Loucy (cell line): Measurements from ENCODE around the gene CDK18.

Source experiments
- H2AFZ ChIP-seq: fragments of 200-600 bp; sonication (generic); 2 replicates; pipeline ENCODE4 v1.6.0; 2016; ENCODE audit warnings: antibody characterized with exemption, mild to moderate bottlenecking, low read length, moderate library complexity
- H3F3A ChIP-seq: fragments of 200-600 bp; 2 replicates; pipeline ENCODE4 v1.6.0; 2016; ENCODE audit warnings: antibody characterized with exemption, low read depth, mild to moderate bottlenecking
- H3K27me3 ChIP-seq: fragments of 200-600 bp; sonication (generic); 2 replicates; pipeline ENCODE4 v1.6.1; 2014; ENCODE audit warnings: low read length, mild to moderate bottlenecking; ENCODE audit not compliant: insufficient read depth, poor library complexity, severe bottlenecking
- H3K36me3 ChIP-seq: fragments of 200-600 bp; sonication (generic); 2 replicates; pipeline ENCODE4 v1.6.1; 2016; ENCODE audit warnings: low read length; ENCODE audit not compliant: insufficient read depth
- H3K4me1 ChIP-seq: fragments of 200-600 bp; sonication (generic); 2 replicates; pipeline ENCODE4 v1.5.1; 2014; ENCODE audit warnings: low read length, mild to moderate bottlenecking; ENCODE audit not compliant: insufficient read depth, poor library complexity, severe bottlenecking
- H3K4me2 ChIP-seq: fragments of 200-600 bp; sonication (generic); 2 replicates; pipeline ENCODE4 v1.6.0; 2014; ENCODE audit warnings: antibody characterized with exemption, low read length, low read depth, mild to moderate bottlenecking; ENCODE audit not compliant: poor library complexity, severe bottlenecking
- H3K4me3 ChIP-seq: fragments of 200-600 bp; sonication (generic); 2 replicates; pipeline ENCODE4 v1.5.1; 2014; ENCODE audit warnings: low read length, mild to moderate bottlenecking, mixed read lengths; ENCODE audit not compliant: poor library complexity, severe bottlenecking
- H3K79me2 ChIP-seq: fragments of 200-600 bp; sonication (generic); 2 replicates; pipeline ENCODE4 v1.6.1; 2014; ENCODE audit warnings: low read length; ENCODE audit not compliant: insufficient read depth
- H3K9ac ChIP-seq: fragments of 200-600 bp; sonication (generic); 2 replicates; pipeline ENCODE4 v1.6.0; 2014; ENCODE audit warnings: mild to moderate bottlenecking, low read depth, low read length, moderate library complexity; ENCODE audit not compliant: poor library complexity, severe bottlenecking
- H3K9me2 ChIP-seq: fragments of 200-600 bp; sonication (generic); replicated peaks from 2 replicates; pipeline ENCODE4 v1.6.1; 2016; ENCODE audit warnings: low read depth, low read length, mixed read lengths
- H3K9me3 ChIP-seq: fragments of 200-600 bp; sonication (generic); 2 replicates; pipeline ENCODE4 v1.6.1; 2014; ENCODE audit warnings: mild to moderate bottlenecking, antibody characterized with exemption, low read length, low read depth; ENCODE audit not compliant: insufficient read depth
- H4K20me1 ChIP-seq: fragments of 200-600 bp; sonication (generic); 2 replicates; pipeline ENCODE4 v1.6.0; 2014; ENCODE audit warnings: antibody characterized with exemption, low read length, mild to moderate bottlenecking; ENCODE audit not compliant: insufficient read depth, poor library complexity, severe bottlenecking
- EZH2phosphoT487 ChIP-seq: fragments of 200-600 bp; IDR thresholded peaks from 2 replicates; pipeline ENCODE4 v1.6.1; 2018; ENCODE audit warnings: antibody characterized with exemption, mild to moderate bottlenecking, moderate library complexity, borderline replicate concordance
- TF ChIP-seq, protein P1 (sequence below): fragments of 200-600 bp; sonication (generic); conservative IDR thresholded peaks from 2 replicates; pipeline ENCODE4 v1.5.1; 2014; ENCODE audit warnings: mild to moderate bottlenecking, antibody characterized with exemption, low read length

CDK18 gene

DNA sequence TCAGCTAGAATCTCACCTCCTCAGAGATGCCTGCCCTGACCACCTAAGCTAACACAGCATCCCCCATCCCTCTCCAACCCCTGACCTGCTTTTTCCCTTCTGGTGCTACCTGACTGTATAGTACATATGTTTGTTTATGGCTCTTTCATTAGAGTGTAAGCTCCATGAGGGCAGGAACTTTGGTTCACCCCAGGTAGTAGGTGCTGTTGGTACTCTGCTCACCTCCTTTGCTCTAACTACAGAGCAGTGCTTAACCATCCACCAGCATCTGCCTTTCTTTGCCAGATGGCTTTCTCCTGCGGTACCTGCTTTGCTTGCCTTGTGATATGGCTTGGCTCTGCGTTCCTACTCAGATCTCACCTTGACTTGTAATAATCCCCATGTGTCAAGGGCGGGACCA, 29.9 kb upstream of the CDK18 start:
- H3K4me2 ChIP-seq: no peak overlapping the region
- no peak overlapping the region for H2AFZ ChIP-seq
- TF ChIP-seq, protein P1, sequence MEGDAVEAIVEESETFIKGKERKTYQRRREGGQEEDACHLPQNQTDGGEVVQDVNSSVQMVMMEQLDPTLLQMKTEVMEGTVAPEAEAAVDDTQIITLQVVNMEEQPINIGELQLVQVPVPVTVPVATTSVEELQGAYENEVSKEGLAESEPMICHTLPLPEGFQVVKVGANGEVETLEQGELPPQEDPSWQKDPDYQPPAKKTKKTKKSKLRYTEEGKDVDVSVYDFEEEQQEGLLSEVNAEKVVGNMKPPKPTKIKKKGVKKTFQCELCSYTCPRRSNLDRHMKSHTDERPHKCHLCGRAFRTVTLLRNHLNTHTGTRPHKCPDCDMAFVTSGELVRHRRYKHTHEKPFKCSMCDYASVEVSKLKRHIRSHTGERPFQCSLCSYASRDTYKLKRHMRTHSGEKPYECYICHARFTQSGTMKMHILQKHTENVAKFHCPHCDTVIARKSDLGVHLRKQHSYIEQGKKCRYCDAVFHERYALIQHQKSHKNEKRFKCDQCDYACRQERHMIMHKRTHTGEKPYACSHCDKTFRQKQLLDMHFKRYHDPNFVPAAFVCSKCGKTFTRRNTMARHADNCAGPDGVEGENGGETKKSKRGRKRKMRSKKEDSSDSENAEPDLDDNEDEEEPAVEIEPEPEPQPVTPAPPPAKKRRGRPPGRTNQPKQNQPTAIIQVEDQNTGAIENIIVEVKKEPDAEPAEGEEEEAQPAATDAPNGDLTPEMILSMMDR: no peak
- TF ChIP-seq EZH2phosphoT487: no peak
- no peaks in the 10 kb centered on the region for H4K20me1 ChIP-seq
- H3K9me2 ChIP-seq: no peaks in the 10 kb centered on the region
- H3K79me2 ChIP-seq: no peaks in the 10 kb centered on the region
- no peaks in the 10 kb centered on the region for H3K36me3 ChIP-seq
- H3K27me3 ChIP-seq: no peaks in the 10 kb centered on the region
- H3K4me1 ChIP-seq: no peaks in the 10 kb centered on the region
- no peak overlapping the region for H3K4me3 ChIP-seq
- no peaks in the 10 kb centered on the region for H3F3A ChIP-seq
- no peak overlapping the region for H3K9ac ChIP-seq
- peaks cover 13% of the 10 kb centered on the region for H3K9me3 ChIP-seq

DNA sequence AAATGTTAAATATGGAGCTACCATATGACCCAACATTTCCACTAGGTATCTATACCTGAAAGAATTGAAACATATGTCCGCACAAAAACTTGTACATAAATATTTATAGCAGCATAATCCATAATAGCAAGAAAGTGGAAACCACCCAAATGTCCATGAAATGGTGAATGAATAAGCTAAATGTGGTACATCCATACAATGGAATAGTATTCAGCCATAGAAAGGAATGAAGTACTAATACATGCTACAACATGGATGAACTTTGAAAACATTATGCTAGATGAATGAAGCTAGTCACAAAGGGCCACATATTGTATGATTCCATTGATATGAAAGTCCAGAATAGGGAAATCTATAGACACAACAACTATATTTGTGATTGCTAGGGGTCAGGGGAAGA, 28.6 kb upstream of the CDK18 start:
- no peak overlapping the region for H3K9ac ChIP-seq
- no peaks in the 10 kb centered on the region for H4K20me1 ChIP-seq
- H3K9me3 ChIP-seq: peaks cover 13% of the 10 kb centered on the region
- H3K4me3 ChIP-seq: no peak overlapping the region
- no peaks in the 10 kb centered on the region for H3K36me3 ChIP-seq
- TF ChIP-seq, protein P1: no peak
- no peak for TF ChIP-seq EZH2phosphoT487
- no peaks in the 10 kb centered on the region for H3K79me2 ChIP-seq
- H3K4me1 ChIP-seq: no peaks in the 10 kb centered on the region
- no peak overlapping the region for H2AFZ ChIP-seq
- H3K27me3 ChIP-seq: no peaks in the 10 kb centered on the region
- H3F3A ChIP-seq: no peaks in the 10 kb centered on the region
- no peaks in the 10 kb centered on the region for H3K9me2 ChIP-seq
- no peak overlapping the region for H3K4me2 ChIP-seq

DNA sequence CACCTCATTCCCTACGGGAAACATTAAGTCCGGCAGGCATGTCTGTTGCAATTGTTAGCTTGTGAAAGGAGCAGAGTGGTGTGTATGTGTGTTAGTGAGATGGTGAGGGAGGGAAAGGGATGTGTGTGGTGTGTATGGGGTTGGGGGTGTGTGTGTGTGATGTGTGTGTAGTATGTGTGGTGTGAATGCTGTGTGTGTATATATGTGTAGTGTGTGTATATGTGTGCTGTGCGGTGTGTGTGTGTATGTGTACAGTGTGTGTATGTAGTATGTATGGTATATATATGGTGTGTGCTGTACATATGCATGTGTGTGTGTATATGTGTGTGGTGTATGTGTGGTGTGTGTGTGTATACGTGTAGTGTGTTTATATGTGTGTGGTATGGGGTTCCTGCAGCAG, 27.8 kb upstream of the CDK18 start:
- no peaks in the 10 kb centered on the region for H3K4me1 ChIP-seq

More for the DNA sequence above, 27.8 kb upstream of the CDK18 start:
- no peaks in the 10 kb centered on the region for H3K9me2 ChIP-seq
- no peaks in the 10 kb centered on the region for H3K79me2 ChIP-seq
- H3K9ac ChIP-seq: no peak overlapping the region
- no peak overlapping the region for H2AFZ ChIP-seq
- no peaks in the 10 kb centered on the region for H3K36me3 ChIP-seq
- H4K20me1 ChIP-seq: no peaks in the 10 kb centered on the region
- no peaks in the 10 kb centered on the region for H3F3A ChIP-seq
- H3K9me3 ChIP-seq: peaks cover 13% of the 10 kb centered on the region
- no peak overlapping the region for H3K4me3 ChIP-seq
- no peaks in the 10 kb centered on the region for H3K27me3 ChIP-seq
- TF ChIP-seq, protein P1: no peak
- TF ChIP-seq EZH2phosphoT487: no peak
- H3K4me2 ChIP-seq: no peak overlapping the region
